Right ventricle myocardium inferior (tissue), 1 donor: ENCODE results near the gene DTD1. TPM values are rescaled to one million over a fixed set of nuclear protein-coding genes. Genes with fewer than 3 reads are reported as not detected.

ENCODE experiments used
- ATAC-seq: fragments of 200-7000 bp; cut with Tn5 transposase; one replicate; pipeline ENCODE4 v1.9.1; 2020; ENCODE audit warnings: mild to moderate bottlenecking, moderate library complexity
- DNase-seq: peaks from one replicate; pipeline ENCODE4 v3.0.0; 2021; ENCODE audit errors: missing footprints
- intact Hi-C: fragments of 100-400 bp; cut with DNase I; formaldehyde crosslinking; loops from one replicate; pipeline ENCODE4 v1.11.0; 2022
- total RNA-seq: library from RNA; stranded (reverse); fragmentation: NEBNext Ultra II Directional; extraction: Animal tissue kit (Norgen Biotek cat#: 25700); gene quantifications from one replicate; pipeline ENCODE4 v1.2.1, GENCODE V29; 2021
- donor health status: DM: no; HTN: yes; CAD: no; lungs with severe emphysema.

The DTD1 gene
- total RNA-seq, 1 donor from 2014 or later = 11.4 TPM

GRCh38 chr20:18609741-18610140 is 21.9 kb downstream of the DTD1 start:
- no peak for ATAC-seq
- intact Hi-C loops = no loop called here
- DNase-seq = no peak

- intact Hi-C loops = no loop called here
- ATAC-seq (no peak), DNase-seq (no peak)
Measured at GRCh38 chr20:18611492-18611891, 23.6 kb downstream of the DTD1 start.

- no peak for ATAC-seq
- no peak for DNase-seq
- intact Hi-C loops = no loop called here
Measured at GRCh38 chr20:18613553-18613952, 25.7 kb downstream of the DTD1 start.

GRCh38 chr20:18614244-18614643 is 26.4 kb downstream of the DTD1 start:
- ATAC-seq (no peak), DNase-seq (no peak)
- intact Hi-C loops = no loop called here

GRCh38 chr20:18615020-18615650 is 27.3 kb downstream of the DTD1 start:
- no peak for ATAC-seq
- intact Hi-C loops = no loop called here

GRCh38 chr20:18621004-18621403 is 33.1 kb downstream of the DTD1 start:
- intact Hi-C loops = no loop called here
- ATAC-seq (no peak), DNase-seq (no peak)

More at GRCh38 chr20:18615020-18615650, 27.3 kb downstream of the DTD1 start:
- DNase-seq = no peak

- intact Hi-C loops = no loop called here
- DNase-seq (no peak), ATAC-seq (no peak)
Measured at GRCh38 chr20:18623156-18623910, 35.5 kb downstream of the DTD1 start.

- ATAC-seq (no peak), DNase-seq (no peak)
- intact Hi-C loops = no loop called here
Measured at GRCh38 chr20:18624948-18625347, 37.1 kb downstream of the DTD1 start.

- intact Hi-C loops = no loop called here
- no peak for ATAC-seq
- DNase-seq = no peak
Measured at GRCh38 chr20:18625907-18626655, 38.2 kb downstream of the DTD1 start.

GRCh38 chr20:18628330-18628920 is 40.6 kb downstream of the DTD1 start:
- intact Hi-C loops = no loop called here
- ATAC-seq = no peak
- DNase-seq = no peak

GRCh38 chr20:18632196-18632789 is 44.4 kb downstream of the DTD1 start:
- DNase-seq = peak; percentile 74
- intact Hi-C loops = loop anchor here (5.0 to 10.0 kb wide), 2 partner anchors 163 to 1030 kb away; no protein-coding TSS in a partner anchor
- ATAC-seq = peak; percentile 88

- ATAC-seq (no peak), DNase-seq (no peak)
- intact Hi-C loops = loop anchor here (5.0 to 10.0 kb wide), 2 partner anchors 161 to 1029 kb away; no protein-coding TSS in a partner anchor
Measured at GRCh38 chr20:18633411-18633810, 45.6 kb downstream of the DTD1 start.

- intact Hi-C loops = loop anchor here (5.0 to 10.0 kb wide), 2 partner anchors 160 to 1028 kb away; no protein-coding TSS in a partner anchor
- DNase-seq (no peak), ATAC-seq (no peak)
Measured at GRCh38 chr20:18634501-18634900, 46.6 kb downstream of the DTD1 start.

GRCh38 chr20:18635380-18635779 is 47.5 kb downstream of the DTD1 start:
- ATAC-seq (no peak), DNase-seq (no peak)
- intact Hi-C loops = loop anchor here (10.0 kb wide), 1 partner anchor 159 kb away; no protein-coding TSS in a partner anchor

- intact Hi-C loops = loop anchor here (10.0 kb wide), 1 partner anchor 158 kb away; no protein-coding TSS in a partner anchor
- no peak for ATAC-seq
Measured at GRCh38 chr20:18637224-18637623, 49.4 kb downstream of the DTD1 start.

GRCh38 chr20:18638768-18639167 is 50.9 kb downstream of the DTD1 start:
- no peak for DNase-seq
- ATAC-seq = no peak
- intact Hi-C loops = loop anchor here (10.0 kb wide), 1 partner anchor 156 kb away; no protein-coding TSS in a partner anchor

More at GRCh38 chr20:18637224-18637623, 49.4 kb downstream of the DTD1 start:
- no peak for DNase-seq

- no peak for ATAC-seq
- intact Hi-C loops = loop anchor here (10.0 kb wide), 1 partner anchor 155 kb away; no protein-coding TSS in a partner anchor
- no peak for DNase-seq
Measured at GRCh38 chr20:18639501-18639979, 51.7 kb downstream of the DTD1 start.

GRCh38 chr20:18645196-18645745 is 57.4 kb downstream of the DTD1 start:
- intact Hi-C loops = no loop called here
- DNase-seq (no peak), ATAC-seq (no peak)
